ENCODE results near the gene ATP2A3. TPM values are rescaled to one million over a fixed set of nuclear protein-coding genes. Genes with fewer than 3 reads are reported as not detected.
"Not testable (repeated sequence)": the region's sequence is repeated elsewhere in the genome, so short reads cannot be mapped to it uniquely, and the experiment has no call there.

Gene ATP2A3
- total RNA-seq, 1 experiment from 2014 or later = 1.1 TPM

DNA sequence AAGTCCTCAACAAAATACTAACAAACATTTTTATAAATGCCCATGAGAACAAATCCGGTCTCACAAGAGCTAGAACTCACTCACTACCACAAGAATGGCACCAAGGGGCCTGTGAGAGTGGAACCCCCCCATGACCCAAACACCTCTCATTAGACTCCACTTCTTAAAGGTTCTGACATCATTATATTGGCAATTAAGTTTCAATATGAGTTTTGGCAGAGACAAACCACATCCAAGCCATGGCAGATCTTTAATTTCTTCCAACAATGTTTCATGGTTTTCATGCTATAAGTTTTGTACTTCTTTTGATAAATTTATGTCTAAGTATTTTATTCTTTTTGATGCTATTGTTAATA, 30.0 kb upstream of the ATP2A3 start:
- DNase-seq (ENCODE audit: low read depth, low spot score) = no peak
- in situ Hi-C loops (cut with HindIII; ENCODE audit: low pct_unique_long_range_greater_than_20kb, low sequenced_read_pairs) = no loop called here

DNA sequence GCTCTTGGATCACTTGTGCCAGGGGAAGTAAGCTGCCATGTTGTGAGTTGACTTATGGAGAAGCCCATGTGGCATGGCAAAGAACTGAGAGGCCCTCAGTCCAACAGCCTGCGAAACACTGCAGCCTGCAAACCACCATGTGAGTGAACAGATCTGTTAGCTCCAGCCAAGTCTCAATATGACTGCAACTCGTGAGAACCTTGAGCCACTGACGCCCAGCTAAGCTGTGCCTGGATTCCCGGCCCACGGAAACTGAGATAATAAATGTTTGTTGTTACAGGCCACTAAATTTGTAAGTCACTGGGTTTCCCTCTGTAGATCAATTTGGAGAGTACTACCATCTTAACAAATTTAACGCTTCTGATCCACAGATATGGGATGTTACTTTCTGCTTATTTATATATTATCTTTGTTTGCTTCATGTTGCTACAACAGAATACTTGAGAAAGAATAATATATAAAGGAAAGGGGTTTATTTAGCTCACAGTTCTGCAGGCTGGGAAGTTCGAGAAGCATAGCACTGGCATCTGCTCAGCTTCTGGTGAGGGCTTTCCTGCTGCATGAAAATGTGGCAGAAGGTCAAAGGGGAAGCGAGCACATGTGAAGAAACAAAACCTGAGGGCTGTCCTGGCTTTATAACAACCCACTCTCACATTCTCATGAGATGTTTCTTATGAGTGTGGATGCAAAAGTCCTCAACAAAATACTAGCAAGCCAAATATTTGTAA, 29.4 kb upstream of the ATP2A3 start:
- in situ Hi-C loops (cut with HindIII; ENCODE audit: low pct_unique_long_range_greater_than_20kb, low sequenced_read_pairs) = no loop called here
- DNase-seq (ENCODE audit: low read depth, low spot score) = peak; percentile 47

DNA sequence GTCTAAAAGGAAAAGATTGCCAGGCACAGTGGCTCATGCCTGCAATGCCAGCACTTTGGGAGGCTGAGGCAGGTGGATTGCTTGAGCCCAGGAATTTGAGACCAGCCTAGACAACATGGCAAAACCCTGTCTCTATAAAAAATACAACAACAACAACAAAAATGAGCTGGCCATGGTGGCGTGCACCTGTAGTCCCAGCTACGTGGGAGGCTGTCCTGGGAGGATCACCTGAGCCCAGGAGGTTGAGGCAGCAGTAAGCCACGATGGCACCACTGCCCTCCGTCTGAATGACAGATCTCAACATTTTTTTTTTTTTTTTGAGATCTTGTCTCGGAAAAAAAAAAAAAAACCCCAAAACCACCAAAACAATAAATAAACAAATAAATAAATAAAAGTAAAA, 28.1 kb upstream of the ATP2A3 start:
- in situ Hi-C loops (cut with HindIII; ENCODE audit: low pct_unique_long_range_greater_than_20kb, low sequenced_read_pairs) = no loop called here
- no peak for DNase-seq (ENCODE audit: low read depth, low spot score)

DNA sequence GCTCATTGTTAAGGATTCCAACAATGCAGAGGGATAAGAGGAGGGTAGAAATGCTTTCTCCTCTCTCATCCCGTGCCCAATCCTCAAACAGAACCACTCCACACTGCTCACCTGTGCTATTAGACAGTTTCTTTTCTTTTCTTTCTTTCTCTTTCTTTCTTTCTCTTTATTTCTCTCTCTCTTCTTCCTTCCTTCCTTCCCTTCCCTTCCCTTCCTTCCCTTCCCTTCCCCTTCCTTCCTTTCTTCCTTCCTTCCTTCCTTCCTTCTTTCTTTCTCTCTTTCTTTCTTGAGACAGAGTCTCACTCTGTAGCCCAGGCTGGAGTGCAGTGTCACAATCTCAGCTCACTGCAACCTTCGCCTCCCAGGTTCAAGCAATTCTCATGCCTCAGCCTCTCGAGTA, 27.5 kb upstream of the ATP2A3 start:
- DNase-seq (ENCODE audit: low read depth, low spot score); in situ Hi-C loops (cut with HindIII; ENCODE audit: low pct_unique_long_range_greater_than_20kb, low sequenced_read_pairs): not testable (repeated sequence)

DNA sequence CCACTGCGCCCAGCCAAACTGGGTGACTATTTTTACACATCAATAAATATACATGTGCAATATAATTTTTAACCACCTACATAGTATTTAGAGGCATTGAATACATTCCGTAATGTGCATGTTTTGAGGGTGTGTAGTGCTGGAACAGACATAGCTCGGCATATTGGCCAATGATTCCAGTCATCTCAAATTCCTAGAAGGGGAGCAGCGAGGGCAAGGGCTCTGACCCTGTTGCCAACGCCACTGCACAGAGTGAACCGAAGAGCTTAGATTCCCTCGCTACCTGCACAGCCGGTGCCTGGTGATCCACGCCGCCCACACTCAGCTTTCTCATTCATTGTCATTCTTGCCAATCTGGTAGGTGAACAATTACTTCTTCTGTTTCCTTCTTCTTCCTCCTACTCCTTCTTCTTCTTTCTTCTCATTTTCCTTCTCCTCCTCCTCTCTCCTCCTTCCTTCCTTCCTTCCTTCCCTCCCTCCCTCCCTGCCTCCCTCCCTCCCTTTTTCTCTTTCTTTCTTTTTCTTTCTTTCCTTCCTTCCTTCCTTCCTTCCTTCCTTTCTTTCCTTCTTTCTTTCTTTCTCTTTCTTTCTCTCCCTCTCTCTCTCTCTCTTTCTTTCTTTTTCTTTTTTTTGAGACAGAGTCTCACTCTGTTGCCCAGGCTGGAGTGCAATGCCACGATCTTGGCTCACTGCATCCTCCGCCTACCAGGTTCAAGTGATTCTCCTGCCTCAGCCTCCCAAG, 26.3 kb upstream of the ATP2A3 start:
- in situ Hi-C loops (cut with HindIII; ENCODE audit: low pct_unique_long_range_greater_than_20kb, low sequenced_read_pairs) = no loop called here
- no peak for DNase-seq (ENCODE audit: low read depth, low spot score)

DNA sequence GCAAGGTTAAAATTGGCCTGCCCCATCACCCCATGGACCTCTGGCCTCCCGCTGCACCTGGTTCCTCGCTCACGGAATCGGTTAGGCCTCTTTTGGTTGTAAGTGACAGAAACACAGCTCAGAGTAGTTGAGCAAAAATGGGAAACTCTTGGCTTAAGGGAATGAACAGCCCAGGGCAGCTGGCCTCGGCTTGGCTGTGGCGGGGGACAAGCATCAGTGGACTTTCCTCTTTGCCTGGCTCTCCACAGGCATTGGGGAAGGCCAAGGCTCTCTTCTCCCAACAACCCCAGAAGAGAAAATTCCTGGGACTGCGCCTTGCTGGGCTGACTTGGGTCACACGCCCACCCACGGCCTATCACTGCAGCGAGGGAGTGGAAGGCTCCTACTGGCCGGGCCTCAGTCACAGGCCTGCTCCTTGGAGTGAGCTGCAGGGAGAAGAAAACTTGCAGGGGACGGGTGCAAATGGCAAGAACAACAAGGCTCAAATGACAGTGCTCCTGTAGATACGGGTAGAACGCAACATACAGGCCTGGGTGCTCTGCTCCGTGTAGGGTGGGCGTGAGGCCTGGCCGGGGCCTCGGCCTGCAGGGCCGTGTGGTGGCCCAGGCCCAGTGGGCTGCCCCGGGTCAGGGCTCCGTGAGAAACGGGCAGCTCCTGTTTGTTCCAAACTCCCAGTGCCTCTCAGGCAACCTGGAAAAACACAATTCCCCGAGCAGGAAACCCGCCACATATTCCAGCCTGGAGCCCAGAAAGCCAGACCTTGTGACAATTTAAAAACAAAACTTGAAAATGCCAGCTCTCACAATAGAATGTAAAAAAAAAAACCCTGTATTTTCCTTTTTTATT, 25.0 kb upstream of the ATP2A3 start:
- DNase-seq (ENCODE audit: low read depth, low spot score) = no peak

DNA sequence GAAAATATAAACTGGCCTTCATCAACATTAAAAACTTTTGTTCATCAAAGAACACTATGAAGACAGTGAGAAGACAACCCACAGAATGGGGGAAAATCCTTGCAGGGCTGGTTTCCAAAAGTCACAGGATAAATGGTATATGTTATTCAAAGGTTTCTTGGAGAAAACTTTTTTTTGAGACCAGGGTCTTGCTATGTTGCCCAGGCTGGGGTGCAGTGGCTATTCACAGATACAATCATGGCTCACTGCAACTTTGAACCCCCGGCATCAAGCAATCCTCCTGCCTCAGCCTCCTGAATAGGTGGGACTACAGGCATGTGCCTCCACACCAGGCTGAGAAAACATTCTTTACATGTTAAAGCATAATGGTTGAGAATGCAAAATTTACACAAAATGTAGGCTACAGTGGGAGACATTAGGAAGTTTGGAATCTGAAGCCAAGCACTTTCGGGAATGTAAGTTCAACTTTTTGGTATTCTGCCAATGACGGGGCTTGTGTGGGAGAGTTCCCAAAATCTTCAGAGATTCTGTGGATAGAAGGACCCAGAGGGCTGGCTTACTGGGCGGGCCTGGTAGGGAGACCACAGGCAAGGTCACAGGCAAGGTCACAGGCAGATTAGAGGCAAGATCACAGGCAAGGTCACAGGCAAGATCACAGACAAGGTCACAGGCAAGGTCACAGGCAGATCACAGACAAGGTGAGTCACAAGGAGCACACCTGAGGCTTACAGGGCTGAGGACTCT, 24.2 kb upstream of the ATP2A3 start:
- no peak for DNase-seq (ENCODE audit: low read depth, low spot score)
- in situ Hi-C loops (cut with HindIII; ENCODE audit: low pct_unique_long_range_greater_than_20kb, low sequenced_read_pairs) = no loop called here

More for the DNA sequence above, 25.0 kb upstream of the ATP2A3 start:
- in situ Hi-C loops (cut with HindIII; ENCODE audit: low pct_unique_long_range_greater_than_20kb, low sequenced_read_pairs) = no loop called here

DNA sequence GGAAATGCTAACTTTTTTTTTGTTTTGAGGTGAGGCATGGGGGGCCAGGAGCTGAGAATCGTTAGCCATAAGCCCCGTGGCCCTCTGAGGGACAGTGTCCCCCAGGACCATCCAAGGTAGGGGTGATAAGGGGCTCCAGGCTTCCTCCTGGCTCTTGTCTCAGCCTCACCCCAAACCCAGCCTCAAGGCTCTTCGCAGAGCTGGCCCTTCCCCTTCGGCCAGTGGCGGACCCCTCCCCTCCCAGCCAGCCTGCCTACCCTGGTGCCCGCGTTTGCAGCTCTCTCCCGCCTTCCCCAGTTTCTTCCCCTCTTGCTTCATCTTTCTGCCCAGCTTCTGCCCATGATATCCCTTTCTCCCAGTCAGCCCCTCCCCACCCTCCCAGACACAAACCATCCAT, 22.7 kb upstream of the ATP2A3 start:
- no peak for DNase-seq (ENCODE audit: low read depth, low spot score)
- in situ Hi-C loops (cut with HindIII; ENCODE audit: low pct_unique_long_range_greater_than_20kb, low sequenced_read_pairs) = no loop called here

DNA sequence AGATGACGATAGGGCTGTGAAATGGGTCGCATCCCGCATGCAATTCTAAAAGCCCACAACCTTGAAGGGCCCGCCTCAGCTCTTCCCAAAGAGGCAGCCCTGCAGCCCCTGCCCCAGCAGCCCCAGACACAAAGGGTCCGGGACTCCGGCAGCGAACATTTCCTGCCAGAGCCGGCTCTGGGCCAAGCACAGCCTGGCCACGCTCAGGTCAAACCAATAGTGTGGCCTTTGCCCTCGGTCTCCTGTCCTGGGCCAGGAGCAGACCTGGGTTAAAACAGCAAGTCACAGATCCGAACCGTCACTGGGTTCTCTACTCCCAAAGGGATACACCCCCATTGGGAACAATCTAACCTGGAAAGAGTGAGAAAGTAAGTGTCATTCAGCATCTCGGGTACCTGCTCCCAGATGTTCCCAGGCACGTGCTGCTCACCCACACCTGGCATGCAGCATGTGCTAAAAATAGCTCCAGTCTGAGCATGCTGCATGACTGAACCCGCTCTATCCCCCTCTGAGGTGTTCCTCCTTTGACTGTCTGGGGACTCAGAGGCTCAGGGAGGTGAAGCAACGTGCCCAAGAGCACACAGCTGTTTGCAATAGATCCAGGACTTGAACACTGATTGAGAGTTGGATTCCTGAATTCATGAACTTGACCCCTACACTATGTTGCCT, 22.2 kb upstream of the ATP2A3 start:
- DNase-seq (ENCODE audit: low read depth, low spot score) = no peak
- in situ Hi-C loops (cut with HindIII; ENCODE audit: low pct_unique_long_range_greater_than_20kb, low sequenced_read_pairs) = no loop called here

DNA sequence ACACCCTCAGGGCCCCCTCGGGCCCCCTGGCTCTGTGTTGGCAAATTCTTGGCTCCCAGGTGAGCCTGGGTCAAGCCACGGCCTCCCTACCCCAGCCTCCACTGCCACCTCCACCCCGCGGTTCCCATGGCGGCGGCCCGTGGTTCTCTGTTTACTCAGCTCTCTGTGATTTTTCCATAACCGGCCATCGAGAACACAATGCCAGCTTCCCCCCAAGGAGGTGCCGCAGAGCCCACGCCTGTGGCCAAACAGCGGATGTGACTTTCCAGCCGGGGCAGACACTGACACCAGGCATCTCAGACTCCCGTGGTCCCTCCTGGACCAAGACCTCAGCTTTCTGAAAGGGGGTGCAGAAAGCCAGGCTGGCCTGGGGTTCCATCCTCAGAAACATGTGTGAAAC, 21.6 kb upstream of the ATP2A3 start:
- DNase-seq (ENCODE audit: low read depth, low spot score) = no peak
- in situ Hi-C loops (cut with HindIII; ENCODE audit: low pct_unique_long_range_greater_than_20kb, low sequenced_read_pairs) = no loop called here

DNA sequence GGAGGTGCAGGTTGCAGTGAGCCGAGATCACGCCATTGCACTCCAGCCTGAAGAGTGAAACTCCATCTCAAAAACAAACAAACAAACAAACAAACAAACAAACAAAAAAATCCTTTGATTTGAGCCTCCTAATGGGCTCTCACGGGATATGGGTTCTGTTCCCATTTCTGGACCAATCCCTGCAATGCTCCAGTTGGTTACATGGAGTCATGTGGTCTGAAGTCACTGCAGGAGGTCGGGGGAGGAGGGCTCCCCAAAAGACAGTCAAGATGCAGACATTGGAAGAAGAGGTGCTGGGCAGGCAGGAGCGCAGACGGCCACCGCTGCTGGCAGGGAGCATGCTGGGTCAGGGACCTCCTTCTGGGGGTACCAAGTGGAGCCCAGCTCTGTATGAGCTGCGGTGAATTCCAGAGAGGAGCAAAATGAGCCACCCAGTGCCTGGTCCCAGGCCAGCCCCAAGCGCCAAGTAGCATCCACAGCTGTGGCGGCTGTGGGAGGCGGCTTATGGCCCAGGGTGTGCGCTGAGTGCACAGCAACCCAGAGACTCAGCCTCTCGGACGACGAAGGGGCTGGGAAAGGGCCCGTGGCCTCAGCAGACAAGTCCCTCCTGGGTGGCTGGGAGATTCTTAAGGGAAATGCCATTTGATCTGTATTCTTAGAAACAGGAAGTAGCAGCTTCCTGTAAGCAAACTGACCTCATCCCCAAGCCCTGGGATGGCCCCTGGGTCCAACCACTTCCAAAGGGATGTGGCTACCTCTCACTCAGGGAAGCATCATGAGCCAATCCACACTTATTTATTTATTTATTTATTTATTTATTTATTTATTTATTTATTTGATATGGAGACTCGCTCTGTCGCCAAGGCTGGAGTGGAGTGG, 19.6 kb upstream of the ATP2A3 start:
- in situ Hi-C loops (cut with HindIII; ENCODE audit: low pct_unique_long_range_greater_than_20kb, low sequenced_read_pairs) = no loop called here
- no peak for DNase-seq (ENCODE audit: low read depth, low spot score)

DNA sequence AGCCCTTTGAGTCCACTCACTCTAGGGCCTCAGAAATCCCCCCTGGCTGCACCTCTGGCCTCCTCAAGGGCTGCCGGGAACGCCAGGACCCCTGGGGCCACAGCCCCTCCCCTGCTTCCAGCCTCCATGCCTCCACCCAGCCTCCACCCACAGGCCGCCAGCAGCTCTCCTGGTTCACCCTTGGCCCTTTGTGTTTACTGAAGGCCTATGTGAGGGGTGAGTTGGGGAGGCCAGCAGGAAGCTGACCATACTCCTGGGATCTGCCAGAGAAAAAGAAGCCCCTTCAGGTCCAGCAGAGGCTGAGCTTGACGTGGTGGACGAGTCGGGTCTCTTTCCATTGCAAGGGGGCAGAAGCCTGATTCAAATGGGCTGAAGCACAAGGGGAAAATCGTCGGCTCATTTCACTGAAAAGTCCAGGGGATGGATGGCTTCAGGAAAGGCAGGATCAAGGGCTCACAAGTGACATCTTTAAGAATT, 18.3 kb upstream of the ATP2A3 start:
- no peak for DNase-seq (ENCODE audit: low read depth, low spot score)
- in situ Hi-C loops (cut with HindIII; ENCODE audit: low pct_unique_long_range_greater_than_20kb, low sequenced_read_pairs) = no loop called here

DNA sequence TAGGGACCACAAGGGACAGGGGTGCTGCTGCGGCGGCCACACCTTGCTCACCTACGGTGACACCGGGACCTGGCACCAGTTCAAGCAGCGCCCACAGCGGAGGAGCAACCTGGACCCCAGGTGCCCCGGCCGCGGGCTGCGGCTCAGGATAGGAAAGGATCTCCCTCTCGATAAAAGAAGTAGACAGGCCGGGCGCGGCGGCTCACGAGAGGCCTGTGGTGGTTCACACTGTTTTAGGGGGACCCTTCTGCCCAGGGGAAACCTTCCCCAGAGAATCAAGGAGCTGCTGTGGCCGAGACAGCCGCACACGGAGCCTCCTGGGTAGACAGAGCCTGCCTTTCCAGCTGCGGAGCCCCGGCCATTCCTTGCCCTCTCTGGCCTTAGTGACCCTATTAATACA, 17.9 kb upstream of the ATP2A3 start:
- in situ Hi-C loops (cut with HindIII; ENCODE audit: low pct_unique_long_range_greater_than_20kb, low sequenced_read_pairs) = no loop called here
- no peak for DNase-seq (ENCODE audit: low read depth, low spot score)

DNA sequence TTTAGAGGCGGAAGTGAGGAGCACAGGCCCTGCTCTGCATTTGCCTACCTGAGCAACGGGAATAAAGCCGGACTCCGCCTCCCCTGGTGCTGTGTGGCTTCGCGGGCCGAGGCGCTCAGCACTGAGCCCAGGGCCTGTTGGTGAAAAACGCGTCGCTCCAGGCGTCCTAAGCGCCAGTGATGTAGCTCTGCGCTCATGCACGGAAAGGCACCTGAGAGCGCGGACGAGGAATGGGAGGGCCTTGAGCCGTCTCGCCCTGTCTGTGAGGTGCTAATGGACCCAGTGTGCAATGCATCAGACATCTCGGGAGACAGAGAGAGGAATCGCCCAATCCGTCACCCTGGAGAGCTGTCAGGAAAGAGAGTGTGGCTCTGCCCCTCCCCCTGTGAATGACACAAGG, 17.2 kb upstream of the ATP2A3 start:
- DNase-seq (ENCODE audit: low read depth, low spot score) = no peak
- in situ Hi-C loops (cut with HindIII; ENCODE audit: low pct_unique_long_range_greater_than_20kb, low sequenced_read_pairs) = no loop called here

DNA sequence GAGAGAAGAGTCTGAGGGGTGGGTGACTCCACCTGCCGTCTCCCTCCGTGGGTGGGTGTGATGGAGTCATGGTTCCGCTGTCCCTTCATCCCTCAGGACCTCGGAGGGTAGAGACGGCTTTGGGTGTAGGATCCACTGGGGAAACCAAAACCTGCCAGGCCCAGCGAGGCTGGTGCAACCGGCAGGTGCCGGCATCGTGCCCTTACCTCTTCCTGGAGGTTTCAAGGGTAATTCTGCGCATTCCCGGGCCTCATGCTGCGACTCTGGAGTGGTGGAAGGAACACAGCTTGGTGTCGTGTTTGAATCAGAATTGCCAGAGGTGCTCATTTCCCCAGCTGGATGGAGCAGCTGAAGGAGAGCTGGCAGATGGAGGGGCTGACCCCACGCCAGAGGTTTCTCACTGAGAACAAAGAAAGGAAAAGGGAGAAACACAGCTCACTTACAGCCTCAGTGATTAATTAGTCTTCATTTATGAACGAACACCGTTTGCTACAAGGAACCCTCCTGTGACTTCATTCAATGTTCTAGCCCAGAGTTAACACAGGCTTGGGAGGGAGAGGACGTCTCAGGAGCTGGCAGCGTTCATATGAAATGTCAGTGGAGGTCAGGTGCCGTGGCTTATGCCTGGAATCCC, 16.3 kb upstream of the ATP2A3 start:
- no peak for DNase-seq (ENCODE audit: low read depth, low spot score)
- in situ Hi-C loops (cut with HindIII; ENCODE audit: low pct_unique_long_range_greater_than_20kb, low sequenced_read_pairs) = no loop called here

DNA sequence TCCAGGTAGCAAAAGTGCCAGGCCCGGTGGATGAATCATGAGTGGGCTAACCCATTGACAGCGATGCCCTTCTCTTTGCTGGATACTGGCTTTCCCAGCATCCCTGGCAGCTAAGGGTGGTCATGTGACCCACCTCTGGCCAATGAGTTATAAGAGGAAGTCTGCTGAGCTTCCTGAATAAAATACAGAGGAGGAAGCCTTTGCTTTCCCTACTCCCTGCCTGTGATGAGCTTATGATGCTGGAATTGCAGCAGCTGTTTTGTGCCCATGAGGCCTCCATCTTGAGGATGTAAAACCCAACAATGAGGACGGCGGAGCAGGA, 15.0 kb upstream of the ATP2A3 start:
- in situ Hi-C loops (cut with HindIII; ENCODE audit: low pct_unique_long_range_greater_than_20kb, low sequenced_read_pairs) = no loop called here
- DNase-seq (ENCODE audit: low read depth, low spot score) = no peak
